ENCODE data around the gene DLG2.

Gene DLG2

DNA sequence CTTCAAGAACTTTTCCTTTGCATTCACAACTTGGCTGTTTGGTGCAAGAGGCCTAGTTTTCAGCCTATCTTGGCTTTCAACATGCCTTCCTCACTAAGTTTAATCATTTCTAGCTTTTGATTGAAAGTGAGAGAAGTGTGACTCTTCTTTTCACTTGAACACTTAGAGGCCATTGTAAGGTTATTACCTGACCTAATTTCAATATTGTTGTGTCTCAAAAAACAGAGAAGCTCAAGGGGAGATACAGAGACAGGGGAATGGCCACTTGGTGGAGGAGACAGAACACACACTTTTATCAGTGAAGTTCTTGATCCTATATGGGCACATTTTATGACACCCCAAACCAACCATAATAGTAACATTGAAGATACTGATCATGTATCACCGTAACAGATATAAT is 532.3 kb downstream of the DLG2 start:
- DNase-seq (ENCODE audit: low spot score in 2 of 2) (no peak), ATAC-seq (replicated peaks; ENCODE audit: extremely low read depth, poor library complexity, severe bottlenecking) (no peak)
- no peaks in the 10 kb centered on the region for H3K4me1 Mint-ChIP-seq
- no peaks in the 10 kb centered on the region for H3K27me3 Mint-ChIP-seq
- peaks cover 34% of the 10 kb centered on the region for H3K9me3 Mint-ChIP-seq
- no peak overlapping the region for H3K4me3 Mint-ChIP-seq
- H3K27ac Mint-ChIP-seq (ENCODE audit: low read depth): no peak overlapping the region
- H3K36me3 Mint-ChIP-seq (ENCODE audit: insufficient read depth): no peaks in the 10 kb centered on the region

DNA sequence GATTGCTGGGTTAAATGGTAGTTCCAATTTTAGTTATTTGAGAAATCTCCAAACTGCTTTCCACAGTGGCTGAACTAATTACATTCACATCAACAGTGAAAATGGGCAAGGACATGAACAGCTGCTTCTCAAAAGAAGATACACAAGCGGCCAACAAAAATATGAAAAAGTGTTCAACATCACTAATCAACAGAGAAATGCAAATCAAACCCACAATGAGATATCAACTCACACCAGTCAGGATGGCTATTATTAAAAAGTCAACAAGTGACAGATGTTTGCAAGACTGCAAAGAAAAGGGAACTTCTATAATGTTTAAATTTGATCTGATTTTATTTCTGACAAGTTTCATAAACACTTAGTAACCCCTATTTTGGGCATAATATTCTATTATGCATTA is 537.5 kb downstream of the DLG2 start:
- Mint-ChIP-seq H3K27ac (ENCODE audit: low read depth) (no peak overlapping the region), H3K27me3 (no peaks in the 10 kb centered on the region)
- no peak for ATAC-seq (replicated peaks; ENCODE audit: extremely low read depth, poor library complexity, severe bottlenecking)

DNA sequence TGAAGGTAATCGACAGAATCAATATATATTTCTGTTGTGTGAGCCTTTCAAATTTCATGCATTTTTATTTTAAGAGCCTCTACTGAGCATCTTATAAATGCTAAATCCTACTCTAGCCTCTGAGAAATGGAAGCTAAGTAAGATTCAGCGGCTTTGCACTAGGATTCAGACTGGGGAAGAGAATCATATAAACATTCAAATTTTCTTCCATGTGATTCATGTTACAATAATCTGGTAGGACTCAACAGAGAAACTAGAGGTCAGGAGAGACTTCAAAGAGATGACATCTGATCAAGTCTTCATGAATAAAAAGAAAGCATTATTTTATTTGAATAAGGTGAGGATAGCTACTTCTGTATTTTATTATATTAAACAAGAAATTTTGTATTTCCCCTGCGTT is 538.9 kb downstream of the DLG2 start:
- Mint-ChIP-seq H3K27ac (ENCODE audit: low read depth) (no peak overlapping the region), H3K4me1 (no peaks in the 10 kb centered on the region), H3K36me3 (ENCODE audit: insufficient read depth) (no peaks in the 10 kb centered on the region), H3K27me3 (no peaks in the 10 kb centered on the region), H3K9me3 (peaks cover 42% of the 10 kb centered on the region), H3K4me3 (no peak overlapping the region)
- DNase-seq (ENCODE audit: low spot score in 2 of 2): no peak
- ATAC-seq (replicated peaks; ENCODE audit: extremely low read depth, poor library complexity, severe bottlenecking): no peak

More for the DNA sequence above, 537.5 kb downstream of the DLG2 start:
- no peaks in the 10 kb centered on the region for H3K4me1 Mint-ChIP-seq
- H3K36me3 Mint-ChIP-seq (ENCODE audit: insufficient read depth): no peaks in the 10 kb centered on the region
- peaks cover 32% of the 10 kb centered on the region for H3K9me3 Mint-ChIP-seq
- DNase-seq (ENCODE audit: low spot score in 2 of 2): no peak
- H3K4me3 Mint-ChIP-seq: no peak overlapping the region

DNA sequence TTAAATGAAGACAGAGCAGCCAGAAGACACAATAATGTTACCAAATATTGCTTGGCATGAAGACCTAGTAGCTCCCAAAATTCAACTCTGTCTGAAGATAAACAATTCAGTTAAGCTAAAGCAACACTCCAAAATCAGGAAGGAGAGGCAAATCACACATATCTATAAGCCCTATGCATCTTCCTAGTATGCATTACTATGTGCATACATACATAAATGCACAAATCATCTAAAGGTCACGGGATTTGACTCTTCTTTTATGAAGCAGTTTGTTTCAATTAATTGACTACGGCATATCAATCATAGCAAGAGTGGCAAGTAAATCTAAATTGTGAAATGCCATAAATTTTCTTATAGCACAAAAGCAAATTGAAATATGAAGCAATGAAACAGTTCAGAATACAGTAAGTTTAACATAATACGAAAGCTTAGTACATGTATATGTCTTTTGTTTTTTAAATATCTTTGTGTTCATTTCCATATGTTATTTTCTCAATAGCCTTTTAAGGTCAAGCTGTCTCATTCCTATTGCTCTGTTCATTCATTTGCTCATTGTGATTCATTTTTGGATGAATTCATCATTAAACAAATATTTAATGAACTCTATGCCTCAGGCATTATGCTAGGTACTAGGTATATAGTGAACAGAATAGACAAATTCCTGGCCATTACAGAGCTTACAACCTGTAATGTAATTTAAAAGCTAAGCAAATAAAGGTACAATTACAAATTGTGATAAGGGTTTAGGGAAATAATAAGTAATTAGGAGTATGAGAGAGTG is 540.5 kb downstream of the DLG2 start:
- H3K9me3 Mint-ChIP-seq: peaks cover 40% of the 10 kb centered on the region
- ATAC-seq (replicated peaks; ENCODE audit: extremely low read depth, poor library complexity, severe bottlenecking) (no peak), DNase-seq (ENCODE audit: low spot score in 2 of 2) (no peak)
- H3K36me3 Mint-ChIP-seq (ENCODE audit: insufficient read depth): no peaks in the 10 kb centered on the region
- no peaks in the 10 kb centered on the region for H3K4me1 Mint-ChIP-seq
- H3K4me3 Mint-ChIP-seq: no peak overlapping the region
- no peaks in the 10 kb centered on the region for H3K27me3 Mint-ChIP-seq
- no peak overlapping the region for H3K27ac Mint-ChIP-seq (ENCODE audit: low read depth)

DNA sequence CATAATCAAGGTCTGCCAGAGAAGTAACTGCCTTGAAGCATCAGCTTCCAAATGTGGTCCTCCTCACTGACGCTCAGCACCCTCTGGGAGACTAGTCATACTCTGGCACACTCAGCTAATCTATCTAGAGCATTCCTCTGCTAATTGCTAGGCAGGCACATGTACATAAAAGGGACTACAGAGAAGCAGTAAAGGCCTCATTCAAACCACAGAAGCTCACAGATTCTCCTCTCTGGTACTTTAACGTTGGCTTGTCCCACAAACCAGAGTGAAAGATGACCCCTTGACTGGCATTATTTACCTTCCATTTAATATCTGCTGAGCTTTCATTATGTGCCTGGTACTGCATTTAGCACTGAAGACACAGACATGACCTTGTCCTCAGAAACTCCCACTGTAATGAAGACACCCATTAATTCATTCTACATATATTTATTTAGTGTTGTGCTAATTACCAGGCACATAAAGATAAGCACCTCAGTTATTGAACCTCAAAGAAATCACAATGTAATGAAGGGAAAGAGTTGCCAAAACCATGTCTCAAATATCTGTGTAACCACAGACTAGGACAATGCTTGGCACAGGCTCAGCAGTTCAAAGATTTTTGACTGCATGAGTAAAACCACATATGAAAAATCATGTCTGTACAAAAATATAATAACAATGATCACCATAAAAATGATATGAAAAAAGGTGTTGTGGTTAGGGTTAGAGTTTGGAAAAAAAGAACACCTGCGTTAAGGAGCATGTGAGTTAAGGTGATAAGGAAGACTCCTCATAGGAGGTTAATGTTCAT is 550.4 kb downstream of the DLG2 start:
- no peaks in the 10 kb centered on the region for H3K36me3 Mint-ChIP-seq (ENCODE audit: insufficient read depth)
- H3K9me3 Mint-ChIP-seq: peaks cover 19% of the 10 kb centered on the region
- DNase-seq (ENCODE audit: low spot score in 2 of 2) (no peak), ATAC-seq (replicated peaks; ENCODE audit: extremely low read depth, poor library complexity, severe bottlenecking) (no peak)
- H3K27me3 Mint-ChIP-seq: no peaks in the 10 kb centered on the region
- no peak overlapping the region for H3K27ac Mint-ChIP-seq (ENCODE audit: low read depth)
- H3K4me3 Mint-ChIP-seq: no peak overlapping the region
- H3K4me1 Mint-ChIP-seq: no peaks in the 10 kb centered on the region

DNA sequence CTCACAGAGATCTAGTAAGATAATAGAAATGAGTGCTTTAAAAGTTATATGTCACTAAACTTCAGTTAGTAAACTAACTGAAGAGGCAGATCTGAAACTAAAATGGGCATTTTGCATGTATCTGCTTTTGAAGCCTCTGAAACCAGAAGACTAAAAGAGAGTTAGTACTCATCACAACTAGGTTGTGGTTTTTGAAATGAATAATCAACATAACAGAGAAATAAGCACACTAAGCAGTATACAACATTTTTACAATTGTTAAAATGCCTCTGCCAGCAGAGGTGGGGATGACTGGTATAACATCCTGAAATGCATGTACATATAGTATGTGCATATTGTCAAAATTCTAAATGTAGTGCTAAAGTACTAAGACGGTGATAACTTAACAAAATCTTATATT is 564.5 kb downstream of the DLG2 start:
- Mint-ChIP-seq H3K27ac (ENCODE audit: low read depth) (no peak overlapping the region), H3K36me3 (ENCODE audit: insufficient read depth) (no peaks in the 10 kb centered on the region), H3K4me1 (no peaks in the 10 kb centered on the region), H3K4me3 (no peak overlapping the region), H3K9me3 (peaks cover 18% of the 10 kb centered on the region), H3K27me3 (no peaks in the 10 kb centered on the region)
- no peak for DNase-seq (ENCODE audit: low spot score in 2 of 2)
- no peak for ATAC-seq (replicated peaks; ENCODE audit: extremely low read depth, poor library complexity, severe bottlenecking)

DNA sequence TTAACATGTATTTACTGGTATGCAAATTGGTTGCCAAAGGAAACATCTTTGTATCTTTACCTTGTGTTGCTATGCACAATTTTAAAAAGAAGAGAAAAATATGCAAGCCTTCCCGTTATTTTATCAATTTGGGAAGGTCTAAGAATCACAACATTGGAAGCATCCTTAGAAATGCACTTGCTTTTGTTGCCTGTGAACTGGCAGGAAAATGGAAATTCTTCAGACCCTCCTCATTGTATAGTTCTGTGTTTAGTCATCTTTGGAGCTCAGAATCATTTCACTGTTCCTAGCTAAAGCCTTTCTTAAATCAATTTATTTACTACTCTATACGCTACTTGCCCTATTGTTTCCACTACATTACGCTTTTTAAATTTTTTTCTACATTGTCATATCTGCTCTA is 574.5 kb downstream of the DLG2 start:
- ATAC-seq (replicated peaks; ENCODE audit: extremely low read depth, poor library complexity, severe bottlenecking): no peak

DNA sequence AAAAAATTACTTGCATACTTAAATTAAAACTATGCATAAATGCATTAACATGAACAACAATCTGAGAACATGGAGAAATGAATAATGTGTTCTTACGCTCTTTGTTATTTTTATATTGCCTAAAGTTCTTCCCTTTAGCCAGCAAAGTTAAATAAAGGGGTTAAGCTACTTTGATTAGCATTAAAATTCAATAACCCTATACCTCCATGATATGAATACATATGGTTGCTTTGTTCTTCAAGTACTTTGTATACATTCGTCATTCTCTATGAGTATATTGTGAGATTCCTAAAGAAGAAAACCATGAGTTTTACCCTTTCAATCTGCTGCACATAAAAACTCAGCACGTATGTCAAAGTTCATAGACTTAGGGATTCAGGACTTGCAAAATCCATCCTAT is 578.3 kb downstream of the DLG2 start:
- Mint-ChIP-seq H3K27me3 (no peaks in the 10 kb centered on the region), H3K4me3 (no peak overlapping the region), H3K9me3 (peaks cover 12% of the 10 kb centered on the region), H3K27ac (ENCODE audit: low read depth) (no peak overlapping the region), H3K36me3 (ENCODE audit: insufficient read depth) (no peaks in the 10 kb centered on the region), H3K4me1 (no peaks in the 10 kb centered on the region)
- no peak for DNase-seq (ENCODE audit: low spot score in 2 of 2)
- no peak for ATAC-seq (replicated peaks; ENCODE audit: extremely low read depth, poor library complexity, severe bottlenecking)

More for the DNA sequence above, 574.5 kb downstream of the DLG2 start:
- H3K4me1 Mint-ChIP-seq: no peaks in the 10 kb centered on the region
- H3K4me3 Mint-ChIP-seq: no peak overlapping the region
- DNase-seq (ENCODE audit: low spot score in 2 of 2): no peak
- H3K36me3 Mint-ChIP-seq (ENCODE audit: insufficient read depth): no peaks in the 10 kb centered on the region
- H3K27ac Mint-ChIP-seq (ENCODE audit: low read depth): no peak overlapping the region
- H3K27me3 Mint-ChIP-seq: no peaks in the 10 kb centered on the region
- peaks cover 19% of the 10 kb centered on the region for H3K9me3 Mint-ChIP-seq

DNA sequence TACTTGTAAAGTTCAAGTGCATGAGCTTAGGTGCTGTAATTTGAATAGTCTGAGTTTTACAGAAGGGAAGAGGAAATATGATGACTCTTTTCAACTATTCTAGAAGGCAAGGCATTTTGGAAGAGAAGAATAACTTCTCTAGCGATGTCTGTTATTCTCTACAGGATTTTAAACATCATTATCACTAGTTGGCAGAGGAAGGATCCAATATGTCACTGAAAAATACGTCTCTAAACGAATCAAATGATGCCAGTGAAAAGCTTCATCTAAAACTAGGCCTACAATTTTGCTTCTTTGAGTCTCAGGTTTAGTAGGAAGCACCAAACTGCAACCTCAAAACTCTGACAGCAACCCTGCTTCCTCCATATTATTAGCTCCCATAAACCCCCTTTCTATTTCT is 581.4 kb downstream of the DLG2 start:
- Mint-ChIP-seq H3K4me1 (no peaks in the 10 kb centered on the region), H3K27ac (ENCODE audit: low read depth) (no peak overlapping the region), H3K4me3 (no peak overlapping the region), H3K9me3 (peaks cover 12% of the 10 kb centered on the region), H3K36me3 (ENCODE audit: insufficient read depth) (no peaks in the 10 kb centered on the region), H3K27me3 (no peaks in the 10 kb centered on the region)
- ATAC-seq (replicated peaks; ENCODE audit: extremely low read depth, poor library complexity, severe bottlenecking) (no peak), DNase-seq (ENCODE audit: low spot score in 2 of 2) (no peak)

DNA sequence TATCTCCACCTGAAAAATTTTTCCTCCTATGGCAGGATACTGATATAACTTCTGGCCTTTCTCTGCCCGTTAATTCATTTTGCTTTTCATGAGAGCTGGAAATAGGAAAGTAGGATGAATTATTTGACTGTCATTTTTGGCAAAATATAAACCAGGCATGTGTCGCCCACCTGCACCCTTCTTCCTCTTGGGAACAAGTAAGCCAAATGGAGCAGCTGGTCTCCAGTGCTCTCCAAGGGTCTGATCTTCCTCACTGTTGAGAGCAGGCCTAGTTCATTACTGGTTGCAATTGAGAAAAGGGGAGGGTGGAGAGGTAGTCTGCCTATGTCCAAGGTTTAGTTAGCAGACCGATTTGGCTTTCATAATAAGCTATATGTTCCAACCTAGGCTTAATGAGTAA is 582.2 kb downstream of the DLG2 start:
- Mint-ChIP-seq H3K27ac (ENCODE audit: low read depth) (no peak overlapping the region), H3K27me3 (no peaks in the 10 kb centered on the region), H3K4me1 (no peaks in the 10 kb centered on the region), H3K4me3 (no peak overlapping the region), H3K36me3 (ENCODE audit: insufficient read depth) (peaks cover 2% of the 10 kb centered on the region), H3K9me3 (peaks cover 12% of the 10 kb centered on the region)
- no peak for ATAC-seq (replicated peaks; ENCODE audit: extremely low read depth, poor library complexity, severe bottlenecking)
- DNase-seq (ENCODE audit: low spot score in 2 of 2): no peak

DNA sequence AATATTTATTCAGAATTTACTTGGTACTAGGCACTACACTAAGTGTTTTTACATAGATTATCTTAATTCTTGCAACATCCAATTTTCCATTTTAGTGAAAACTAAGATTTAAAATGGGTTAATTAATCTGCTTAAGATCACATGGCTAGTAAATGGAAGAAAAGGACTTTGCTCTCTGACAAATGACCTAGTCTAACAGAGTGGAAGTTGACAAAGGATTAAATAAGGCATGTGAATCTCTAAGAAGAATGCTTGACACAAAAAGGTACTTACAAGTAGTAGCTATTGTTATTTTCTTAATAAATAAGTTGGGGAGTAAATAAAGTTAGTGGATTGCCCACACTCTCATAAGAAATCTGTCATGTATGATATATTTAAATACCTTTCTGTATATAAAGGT is 584.8 kb downstream of the DLG2 start:
- ATAC-seq (replicated peaks; ENCODE audit: extremely low read depth, poor library complexity, severe bottlenecking) (no peak), DNase-seq (ENCODE audit: low spot score in 2 of 2) (no peak)
- Mint-ChIP-seq H3K36me3 (ENCODE audit: insufficient read depth) (peaks cover 2% of the 10 kb centered on the region), H3K4me3 (no peak overlapping the region), H3K9me3 (peaks cover 17% of the 10 kb centered on the region), H3K27me3 (no peaks in the 10 kb centered on the region), H3K27ac (ENCODE audit: low read depth) (no peak overlapping the region), H3K4me1 (no peaks in the 10 kb centered on the region)

DNA sequence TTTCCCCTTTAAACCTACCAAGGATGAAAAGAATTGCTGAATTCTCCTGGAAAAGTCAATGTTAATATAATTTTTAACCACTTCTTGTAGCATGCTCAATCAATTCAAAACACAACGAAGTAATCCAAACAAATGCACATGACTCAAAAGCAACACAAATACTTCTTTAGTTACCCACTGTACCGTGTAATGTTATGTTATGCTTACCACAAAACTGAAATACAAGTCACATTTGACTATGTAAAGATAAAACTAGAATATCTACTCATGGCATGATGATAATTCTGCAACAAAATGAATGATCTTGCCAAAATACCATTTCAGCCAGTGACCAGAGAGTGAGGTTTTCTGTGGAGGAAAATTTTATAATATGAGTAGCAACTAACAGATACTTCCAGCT is 587.0 kb downstream of the DLG2 start:
- H3K4me3 Mint-ChIP-seq: no peak overlapping the region
- peaks cover 19% of the 10 kb centered on the region for H3K9me3 Mint-ChIP-seq
- no peaks in the 10 kb centered on the region for H3K27me3 Mint-ChIP-seq
- DNase-seq (ENCODE audit: low spot score in 2 of 2): no peak
- no peak overlapping the region for H3K27ac Mint-ChIP-seq (ENCODE audit: low read depth)
- H3K36me3 Mint-ChIP-seq (ENCODE audit: insufficient read depth): peaks cover 2% of the 10 kb centered on the region
- ATAC-seq (replicated peaks; ENCODE audit: extremely low read depth, poor library complexity, severe bottlenecking): no peak
- no peaks in the 10 kb centered on the region for H3K4me1 Mint-ChIP-seq

DNA sequence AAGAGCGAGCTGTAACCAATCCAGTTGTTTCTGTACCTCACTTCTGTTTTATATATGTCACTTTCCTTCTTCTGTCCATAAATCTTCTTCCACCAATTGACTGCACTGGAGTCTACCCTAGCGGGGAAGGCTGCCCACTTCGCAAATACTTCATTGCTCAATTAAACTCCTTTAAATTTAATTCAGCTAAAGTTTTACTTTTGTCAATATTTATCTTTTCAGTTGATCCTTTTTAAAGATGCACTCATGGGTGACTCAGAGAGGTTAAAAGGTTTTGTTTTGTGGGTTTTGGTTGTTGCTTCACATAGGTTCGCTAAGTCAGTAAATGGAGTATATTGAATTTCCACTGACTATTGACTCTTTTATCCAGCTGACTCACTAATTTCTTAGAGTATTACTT is 597.2 kb downstream of the DLG2 start:
- H3K27ac Mint-ChIP-seq (ENCODE audit: low read depth): no peak overlapping the region
- H3K27me3 Mint-ChIP-seq: no peaks in the 10 kb centered on the region
- ATAC-seq (replicated peaks; ENCODE audit: extremely low read depth, poor library complexity, severe bottlenecking) (no peak), DNase-seq (ENCODE audit: low spot score in 2 of 2) (no peak)
- no peaks in the 10 kb centered on the region for H3K36me3 Mint-ChIP-seq (ENCODE audit: insufficient read depth)
- no peak overlapping the region for H3K4me3 Mint-ChIP-seq
- no peaks in the 10 kb centered on the region for H3K4me1 Mint-ChIP-seq
- peaks cover under 1% of the 10 kb centered on the region for H3K9me3 Mint-ChIP-seq
